ENCODE measurements around the gene EIF4E3. TPM values are rescaled to one million over a fixed set of nuclear protein-coding genes. Genes with fewer than 3 reads are reported as not detected.

Gene EIF4E3
- total and polyA plus RNA-seq, 7 donors: 10.3 to 60.1 (median 48.6) TPM

DNA sequence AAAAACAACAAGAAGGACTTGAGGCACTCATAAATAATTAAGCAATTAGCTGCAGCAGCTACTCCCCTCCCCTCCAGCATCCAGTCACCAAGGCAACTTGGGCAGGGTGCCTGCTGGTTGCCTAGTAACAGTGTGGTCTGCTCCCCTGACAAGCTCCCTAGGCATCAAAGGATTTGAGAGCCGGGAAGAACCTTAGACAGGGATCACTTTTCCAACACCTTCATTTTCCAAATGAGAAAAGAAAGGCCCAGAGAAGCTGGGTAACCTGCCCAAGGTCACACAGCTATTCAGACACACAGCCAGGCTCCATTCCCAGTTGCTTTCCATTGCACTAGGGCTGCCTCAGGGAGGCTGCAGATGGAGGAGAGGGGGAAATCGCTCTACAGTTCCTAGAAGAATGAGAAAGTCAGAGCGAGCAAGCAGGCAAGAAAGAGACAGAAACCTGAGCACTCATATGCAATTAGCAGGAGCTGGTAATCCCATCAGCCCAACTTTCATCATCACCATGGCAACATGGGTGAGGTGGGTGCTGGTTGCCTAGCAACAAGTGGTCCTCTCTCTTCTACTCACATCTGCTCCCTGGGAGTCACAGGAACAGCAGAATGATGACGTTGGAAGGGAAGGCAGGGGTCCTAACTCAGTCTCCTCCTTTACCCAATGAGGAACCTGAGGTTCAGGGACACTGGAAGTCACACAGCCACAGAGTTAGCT lies 3.6 kb upstream of the EIF4E3 start:
- Histone ChIP-seq H3K9me3 (no peaks in the 10 kb centered on the region), H3K27me3 (ENCODE audit: insufficient read depth in 3 of 3, low read length in 2 of 3) (no peaks in the 10 kb centered on the region), H3K27ac (no peak overlapping the region), H3K4me3 (no peak overlapping the region), H3K4me1 (peaks cover 11% of the 10 kb centered on the region), H3K36me3 (ENCODE audit: insufficient read depth in 1 of 2, low read depth in 1 of 2) (no peaks in the 10 kb centered on the region)
- ATAC-seq: no peak
- intact Hi-C loops (cut with DNase I): loop anchor here (10.0 kb wide), 2 partner anchors 1096 to 1356 kb away; no protein-coding TSS in a partner anchor
- TF ChIP-seq, protein P1, sequence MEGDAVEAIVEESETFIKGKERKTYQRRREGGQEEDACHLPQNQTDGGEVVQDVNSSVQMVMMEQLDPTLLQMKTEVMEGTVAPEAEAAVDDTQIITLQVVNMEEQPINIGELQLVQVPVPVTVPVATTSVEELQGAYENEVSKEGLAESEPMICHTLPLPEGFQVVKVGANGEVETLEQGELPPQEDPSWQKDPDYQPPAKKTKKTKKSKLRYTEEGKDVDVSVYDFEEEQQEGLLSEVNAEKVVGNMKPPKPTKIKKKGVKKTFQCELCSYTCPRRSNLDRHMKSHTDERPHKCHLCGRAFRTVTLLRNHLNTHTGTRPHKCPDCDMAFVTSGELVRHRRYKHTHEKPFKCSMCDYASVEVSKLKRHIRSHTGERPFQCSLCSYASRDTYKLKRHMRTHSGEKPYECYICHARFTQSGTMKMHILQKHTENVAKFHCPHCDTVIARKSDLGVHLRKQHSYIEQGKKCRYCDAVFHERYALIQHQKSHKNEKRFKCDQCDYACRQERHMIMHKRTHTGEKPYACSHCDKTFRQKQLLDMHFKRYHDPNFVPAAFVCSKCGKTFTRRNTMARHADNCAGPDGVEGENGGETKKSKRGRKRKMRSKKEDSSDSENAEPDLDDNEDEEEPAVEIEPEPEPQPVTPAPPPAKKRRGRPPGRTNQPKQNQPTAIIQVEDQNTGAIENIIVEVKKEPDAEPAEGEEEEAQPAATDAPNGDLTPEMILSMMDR (IDR thresholded peaks at IDR 0.05): no peak
- no peak for DNase-seq
- WGBS, 3 donors: 45 to 53% (median 51%) methylated on average over 4 of the region's 4 CpGs

DNA sequence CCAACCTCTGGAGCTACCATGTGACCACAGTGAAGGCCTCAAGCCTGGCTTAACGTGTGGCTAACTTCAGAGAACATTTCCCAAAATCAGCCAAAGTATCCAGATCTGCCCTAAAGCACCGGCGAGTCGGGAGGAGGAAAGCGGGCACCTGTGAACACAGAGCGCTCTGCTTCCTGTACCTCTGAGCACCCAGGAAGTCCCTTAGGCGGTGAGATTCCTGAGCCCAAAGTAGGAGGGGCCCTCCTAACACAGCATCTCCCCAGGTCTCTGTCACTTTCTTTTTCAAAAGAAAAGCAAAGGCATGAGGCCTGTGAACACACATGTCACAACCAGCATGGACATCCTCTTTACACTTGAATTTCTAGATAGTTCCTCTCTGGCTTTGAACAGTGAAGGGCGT lies 944 bp upstream of the EIF4E3 start:
- DNase-seq: no peak
- H3K4me3 ChIP-seq: peak overlapping the region; percentile 81
- H3K9me3 ChIP-seq: no peaks in the 10 kb centered on the region
- TF ChIP-seq, protein P1 (IDR thresholded peaks at IDR 0.05): no peak
- WGBS, 3 donors: 85 to 91% (median 88%) methylated on average over 8 of the region's 8 CpGs
- no peaks in the 10 kb centered on the region for H3K36me3 ChIP-seq (ENCODE audit: insufficient read depth in 1 of 2, low read depth in 1 of 2)
- no peak for ATAC-seq
- H3K27me3 ChIP-seq (ENCODE audit: insufficient read depth in 3 of 3, low read length in 2 of 3): no peaks in the 10 kb centered on the region
- intact Hi-C loops (cut with DNase I): loop anchor here (10.0 kb wide), 2 partner anchors 1099 to 1359 kb away; no protein-coding TSS in a partner anchor
- H3K4me1 ChIP-seq: peaks cover 15% of the 10 kb centered on the region
- H3K27ac ChIP-seq: no peak overlapping the region

DNA sequence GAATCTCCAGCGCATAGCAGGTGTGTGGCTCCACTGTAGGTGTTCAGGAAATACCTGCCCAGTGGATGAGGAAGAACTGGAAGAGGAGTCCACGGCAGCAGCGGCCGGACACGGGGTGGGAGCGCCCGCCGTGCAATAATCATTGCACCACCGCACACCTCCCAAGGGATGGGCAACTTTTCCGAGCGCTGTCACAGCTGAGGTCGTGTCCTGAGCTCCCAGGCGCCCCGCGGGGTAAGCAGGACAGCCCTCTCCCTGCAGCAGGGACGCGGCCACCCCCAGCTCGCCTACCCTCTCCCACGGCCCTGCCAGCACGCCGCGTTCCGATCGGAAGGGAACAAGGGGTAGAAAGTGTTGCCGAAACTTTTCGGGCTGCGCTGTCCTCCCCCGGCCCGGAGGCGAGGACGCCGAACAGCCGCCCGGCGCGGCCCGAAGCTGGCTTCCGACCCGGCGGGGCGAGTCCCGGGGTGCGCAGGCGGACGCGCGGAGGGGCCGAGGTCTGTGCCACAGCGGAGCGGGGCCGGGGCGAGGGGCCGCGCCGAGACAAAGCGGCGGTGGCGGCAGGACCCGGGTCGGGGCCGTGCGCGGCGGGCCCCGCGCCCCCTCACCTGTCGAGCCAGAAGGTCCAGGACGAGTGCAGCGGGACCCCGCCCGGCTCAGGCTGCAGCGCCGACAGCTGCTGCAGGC lies 475 bp downstream of the EIF4E3 start:
- WGBS, 3 donors: 0 to 1% (median 1%) methylated on average over 43 to 73 of the region's 73 CpGs
- Histone ChIP-seq H3K27me3 (ENCODE audit: insufficient read depth in 3 of 3, low read length in 2 of 3) (no peaks in the 10 kb centered on the region), H3K36me3 (ENCODE audit: insufficient read depth in 1 of 2, low read depth in 1 of 2) (no peaks in the 10 kb centered on the region), H3K27ac (peak overlapping the region; percentile 82), H3K4me1 (peaks cover 15% of the 10 kb centered on the region), H3K4me3 (peak overlapping the region; percentile 92), H3K9me3 (no peaks in the 10 kb centered on the region)
- intact Hi-C loops (cut with DNase I): loop anchor here (10.0 kb wide), 2 partner anchors 1100 to 1360 kb away; no protein-coding TSS in a partner anchor
- peak; percentile 79 to 89 (median 85) for ATAC-seq
- DNase-seq: peak; percentile 62 to 86
- TF ChIP-seq, protein P1 (IDR thresholded peaks at IDR 0.05): no peak

DNA sequence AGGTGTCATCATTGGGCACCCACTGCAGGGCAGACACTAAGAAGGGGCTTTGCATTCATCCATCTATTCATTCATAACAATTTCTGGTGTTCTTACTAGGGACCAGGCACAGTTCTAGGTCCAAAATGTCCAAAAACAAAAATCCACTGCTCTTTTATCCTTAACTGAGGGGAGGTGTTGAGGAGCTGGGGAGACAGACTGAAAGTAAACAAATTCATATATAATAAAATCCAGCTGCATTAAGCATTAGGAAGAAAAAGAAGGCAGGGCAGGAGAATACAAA lies 1.1 kb downstream of the EIF4E3 start:
- peak overlapping the region; percentile 92 for H3K4me3 ChIP-seq
- DNase-seq (no peak), ATAC-seq (no peak)
- peaks cover 15% of the 10 kb centered on the region for H3K4me1 ChIP-seq
- TF ChIP-seq, protein P1 (IDR thresholded peaks at IDR 0.05): no peak
- H3K9me3 ChIP-seq: no peaks in the 10 kb centered on the region
- no peaks in the 10 kb centered on the region for H3K36me3 ChIP-seq (ENCODE audit: insufficient read depth in 1 of 2, low read depth in 1 of 2)
- H3K27me3 ChIP-seq (ENCODE audit: insufficient read depth in 3 of 3, low read length in 2 of 3): no peaks in the 10 kb centered on the region
- no peak overlapping the region for H3K27ac ChIP-seq
- intact Hi-C loops (cut with DNase I): loop anchor here (10.0 kb wide), 2 partner anchors 1101 to 1361 kb away; no protein-coding TSS in a partner anchor
